ENCODE data around the gene CDK5RAP2. TPM values are rescaled to one million over a fixed set of nuclear protein-coding genes. Genes with fewer than 3 reads are reported as not detected.

Gene CDK5RAP2
- total RNA-seq, 1 donor from 2014 or later, result 66.6 TPM

DNA sequence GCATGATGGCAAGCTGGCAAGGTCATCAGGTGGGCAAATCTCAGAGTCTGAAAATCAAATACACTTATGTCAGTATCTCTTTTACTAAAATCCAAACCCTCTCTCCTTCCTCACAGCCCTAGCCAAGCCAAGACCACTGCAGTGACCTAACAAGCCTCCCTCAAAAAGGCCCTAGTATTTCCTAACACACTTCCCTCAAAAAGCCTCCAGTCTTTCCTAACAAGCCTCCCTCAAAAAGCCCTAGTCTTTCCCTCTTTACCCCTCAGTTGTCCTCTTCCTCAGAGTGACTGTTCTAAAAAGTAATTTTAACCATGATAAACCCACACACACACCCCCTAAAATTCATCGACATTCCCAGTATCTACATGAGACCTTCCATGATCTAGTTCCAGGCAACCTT lies 140.0 kb downstream of the CDK5RAP2 start:
- no peak for DNase-seq (ENCODE audit: low read depth)

DNA sequence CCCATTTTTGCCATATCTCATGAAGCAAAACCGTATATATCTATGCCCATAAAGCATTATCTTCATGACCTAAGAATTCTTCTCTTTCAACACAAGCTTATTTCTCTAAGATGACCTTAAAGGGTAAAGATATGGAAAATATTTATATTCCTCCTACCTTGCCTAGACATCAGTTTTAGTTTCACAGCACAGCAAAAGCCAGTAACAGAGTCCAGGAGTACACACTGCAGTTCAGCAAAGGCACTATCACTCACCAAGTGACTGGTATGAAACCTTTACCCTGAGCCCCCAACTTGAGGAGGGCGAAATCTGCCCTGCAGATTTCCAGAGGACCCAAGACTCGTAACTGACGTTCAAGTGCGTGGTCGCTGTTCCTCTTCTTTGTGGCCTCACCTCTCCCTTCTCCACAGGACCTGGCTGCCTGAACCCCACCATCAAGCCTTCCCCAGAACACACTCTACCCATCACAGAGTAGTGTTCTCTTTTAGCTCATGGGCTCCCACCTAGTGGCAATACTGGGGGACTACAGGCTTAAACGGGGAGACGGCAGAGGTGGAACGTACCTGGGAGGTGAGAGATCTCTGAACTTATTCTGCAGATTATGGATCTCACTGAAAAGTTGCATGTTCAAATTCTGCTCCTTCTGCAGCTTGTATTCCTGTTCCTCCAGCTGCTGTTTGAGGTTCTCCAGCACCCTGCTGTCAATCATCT lies 141.0 kb downstream of the CDK5RAP2 start:
- no peak for DNase-seq (ENCODE audit: low read depth)

DNA sequence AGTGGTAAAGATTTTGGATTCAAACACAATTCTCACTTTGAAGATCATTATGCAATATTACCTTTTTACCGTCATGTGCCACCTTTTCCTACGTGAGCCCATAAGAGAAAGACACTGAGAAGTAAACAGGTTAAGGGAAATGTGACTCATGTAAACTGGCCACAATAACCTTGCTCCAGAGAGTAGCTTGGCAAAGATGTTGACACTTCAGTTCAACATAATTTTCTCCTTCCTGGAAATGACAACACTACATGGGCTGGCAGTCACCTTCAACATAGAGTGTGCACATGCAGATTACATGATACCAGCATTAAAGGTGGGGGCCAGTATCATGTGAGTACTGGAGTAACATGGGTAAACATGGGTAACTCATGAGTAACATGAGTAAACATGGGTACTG lies 141.9 kb downstream of the CDK5RAP2 start:
- no peak for DNase-seq (ENCODE audit: low read depth)

DNA sequence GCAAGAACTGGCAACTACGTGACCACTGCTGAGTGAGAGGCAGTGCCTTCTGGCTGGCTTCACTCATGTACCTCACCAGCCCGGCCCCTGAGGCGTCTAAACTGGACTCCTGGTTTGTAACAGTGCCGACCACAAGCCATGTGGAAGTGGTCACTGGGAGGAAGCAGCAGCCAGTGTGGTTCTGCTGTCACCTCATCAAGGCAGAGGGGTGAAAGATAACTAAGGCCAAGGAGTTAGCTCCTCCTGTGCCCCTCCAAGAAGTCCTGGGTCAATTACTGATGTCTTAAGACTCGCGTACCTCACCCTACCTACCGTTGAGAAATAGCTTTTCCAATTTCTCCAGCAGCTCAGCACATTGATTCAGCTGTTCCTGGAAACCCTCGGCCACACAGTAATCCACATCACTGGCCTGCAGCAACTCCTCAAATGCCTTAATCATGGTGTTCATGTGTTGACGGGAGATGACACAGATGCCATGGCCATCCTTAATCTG lies 142.9 kb downstream of the CDK5RAP2 start:
- peak; percentile 86 for DNase-seq (ENCODE audit: low read depth)

DNA sequence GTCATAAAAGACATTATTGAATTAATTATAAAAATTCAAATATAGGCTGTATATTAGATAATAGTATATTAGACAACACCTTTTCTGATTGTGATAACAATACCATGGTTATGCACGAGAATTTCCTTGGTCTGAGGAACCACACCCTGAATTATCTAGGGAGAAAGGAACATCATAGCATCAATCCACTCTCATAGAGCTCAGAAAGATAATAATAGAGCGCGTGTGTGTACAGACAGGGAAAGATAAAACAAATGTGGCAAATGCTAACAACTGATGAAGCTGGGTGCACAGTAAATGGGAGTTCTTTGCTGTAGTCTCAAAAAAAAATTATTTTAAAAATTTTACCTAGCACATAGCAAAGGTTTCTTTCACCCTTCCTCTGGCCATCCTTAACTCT lies 143.5 kb downstream of the CDK5RAP2 start:
- DNase-seq (ENCODE audit: low read depth), result no peak

DNA sequence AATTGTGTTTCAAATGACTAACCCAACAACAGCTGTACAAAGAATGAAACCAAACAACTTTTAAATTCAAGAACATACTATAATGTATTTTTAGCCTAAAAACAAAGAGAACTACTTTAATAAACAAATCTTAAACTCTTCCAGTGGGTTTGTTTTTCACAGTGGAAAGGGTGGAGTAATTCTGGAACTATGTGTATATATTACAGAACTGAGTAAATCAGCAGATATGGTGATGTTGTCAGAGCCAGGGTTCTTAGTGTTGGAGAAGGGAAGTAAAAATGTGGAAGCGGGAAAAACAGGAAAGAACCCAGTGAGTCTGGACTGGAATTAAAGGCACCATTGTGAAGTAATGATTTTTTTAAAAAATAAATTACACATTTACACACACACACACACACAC lies 144.9 kb downstream of the CDK5RAP2 start:
- no peak for DNase-seq (ENCODE audit: low read depth)

DNA sequence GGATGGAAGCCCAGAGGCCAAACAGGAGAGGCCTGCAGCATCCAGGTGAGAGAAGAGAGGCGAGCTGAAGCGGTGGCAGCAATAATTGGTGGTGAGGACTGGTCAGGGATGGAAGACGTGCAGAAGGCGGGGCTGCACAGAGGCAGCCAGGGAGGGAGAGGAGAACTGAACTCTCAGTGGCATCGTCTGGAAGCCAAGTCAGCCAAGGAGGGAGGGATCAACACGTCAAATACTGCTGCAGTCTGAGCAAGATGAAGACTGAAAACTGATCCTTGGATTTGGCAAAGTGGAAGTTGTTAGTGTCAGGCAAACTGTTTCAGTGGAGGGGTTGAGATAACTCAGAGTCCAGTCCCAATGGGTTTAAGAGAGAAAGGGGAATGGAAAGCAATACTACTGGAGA lies 145.4 kb downstream of the CDK5RAP2 start:
- peak; percentile 74 for DNase-seq (ENCODE audit: low read depth)

DNA sequence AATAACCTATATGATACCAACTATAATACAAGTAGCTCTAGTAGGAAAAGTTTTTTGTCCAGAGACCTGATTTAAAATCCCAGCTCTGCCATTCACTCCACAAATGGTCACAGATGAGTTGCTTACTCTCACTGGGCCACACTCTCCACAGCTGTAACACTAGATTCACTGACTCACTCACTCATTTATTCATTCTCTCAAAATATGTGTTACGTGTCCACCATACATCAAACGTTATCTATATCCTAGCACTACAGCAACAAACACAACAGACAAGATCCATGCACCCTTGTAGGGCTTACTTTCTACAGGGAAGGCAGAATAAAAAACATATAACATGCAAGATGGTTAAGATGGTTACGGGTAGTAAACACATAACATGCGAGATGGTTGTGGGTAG lies 146.3 kb downstream of the CDK5RAP2 start:
- DNase-seq (ENCODE audit: low read depth), result no peak

DNA sequence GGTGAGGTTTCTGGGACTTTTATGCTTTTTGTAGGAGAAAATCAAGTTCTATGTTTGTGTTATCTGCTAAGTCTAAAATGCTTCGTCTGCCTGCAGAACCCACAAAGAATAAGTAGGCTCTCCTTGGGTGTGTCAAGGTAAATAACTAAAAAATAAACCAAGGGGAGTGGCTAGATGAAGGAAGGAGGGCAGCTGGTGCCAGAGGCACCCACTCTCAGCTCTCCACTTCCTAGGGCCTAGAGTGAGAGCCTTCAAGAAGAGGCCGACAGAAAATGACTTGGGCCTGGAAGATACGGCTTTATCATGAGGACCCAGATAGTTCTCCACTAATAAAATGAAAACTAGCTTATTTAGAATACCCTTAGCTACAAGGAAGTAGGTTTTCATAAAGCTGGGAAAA lies 147.4 kb downstream of the CDK5RAP2 start:
- DNase-seq (ENCODE audit: low read depth), result no peak

DNA sequence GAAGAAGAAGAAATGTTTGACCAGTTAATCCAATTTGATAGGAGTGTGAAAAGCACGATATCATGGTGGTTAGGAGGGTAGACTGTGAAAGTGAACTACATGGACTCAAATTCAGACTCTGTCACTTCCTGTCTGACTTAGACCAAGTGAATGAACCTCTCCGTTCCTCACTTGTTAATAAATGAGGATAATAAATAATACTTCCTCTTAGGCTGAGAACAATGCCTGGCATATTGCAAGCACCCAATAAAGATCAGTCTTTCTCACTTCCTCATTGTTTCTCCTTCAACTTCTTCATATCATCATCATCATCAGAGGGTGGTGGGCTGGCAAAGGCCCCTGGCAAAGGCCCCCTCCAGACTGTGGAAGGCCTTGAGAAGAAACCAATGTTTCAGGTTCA lies 148.7 kb downstream of the CDK5RAP2 start:
- DNase-seq (ENCODE audit: low read depth), result no peak

DNA sequence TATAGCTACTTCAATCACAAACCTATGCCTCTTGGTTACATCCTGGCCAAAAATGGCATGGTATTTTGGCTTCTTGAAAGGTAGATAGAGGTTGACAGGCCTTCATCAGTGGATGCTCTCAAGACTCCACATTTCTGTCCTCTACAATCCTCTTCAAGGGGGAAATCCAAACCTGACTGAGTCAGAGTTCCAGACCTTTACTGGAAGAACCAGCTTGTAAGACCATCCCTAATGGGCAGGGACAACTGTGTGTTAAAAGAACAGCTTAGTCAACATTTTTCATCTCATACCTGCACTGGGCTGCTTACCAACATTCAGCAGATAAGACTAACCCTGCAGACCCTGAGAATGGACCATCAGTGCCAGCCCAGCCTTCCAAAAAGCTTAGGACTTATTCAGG lies 155.7 kb downstream of the CDK5RAP2 start:
- no peak for DNase-seq (ENCODE audit: low read depth)

DNA sequence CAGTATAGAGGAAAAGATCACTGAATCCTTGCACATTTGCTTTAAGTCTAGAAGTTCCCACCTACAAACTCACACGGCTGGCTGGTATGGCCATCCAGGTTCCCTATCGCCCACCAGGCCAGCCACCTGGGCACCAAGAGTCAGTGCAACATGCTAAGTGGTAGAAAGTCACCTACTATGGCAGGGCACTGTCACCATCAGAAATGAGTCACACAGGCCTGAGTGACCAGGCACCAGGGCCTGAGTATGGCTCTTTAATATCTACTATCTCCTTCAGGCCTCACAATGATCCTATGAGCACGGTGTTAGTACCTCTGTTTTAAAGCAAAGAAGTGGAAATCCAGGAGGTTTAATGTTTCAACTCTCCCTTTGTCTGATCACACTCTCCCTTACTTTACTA lies 156.2 kb downstream of the CDK5RAP2 start:
- no peak for DNase-seq (ENCODE audit: low read depth)

DNA sequence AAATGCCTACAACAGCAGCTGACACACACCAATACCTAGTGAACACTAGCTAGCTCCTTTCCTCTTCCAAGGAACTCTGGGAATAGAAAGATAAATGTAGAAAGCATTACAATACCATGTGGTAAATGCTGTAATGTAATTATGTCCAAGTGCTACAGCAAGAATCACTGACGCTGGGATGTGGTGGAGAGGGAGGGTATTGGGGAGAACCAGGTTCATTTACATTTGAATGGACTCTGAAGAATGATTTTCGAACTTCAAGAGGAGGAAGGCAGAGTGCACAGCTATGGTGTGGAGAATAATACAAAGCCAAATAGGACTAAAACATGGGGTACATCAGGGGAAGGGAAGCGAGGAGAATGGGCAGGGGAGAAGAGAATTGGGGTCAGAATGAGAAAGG lies 158.0 kb downstream of the CDK5RAP2 start:
- no peak for DNase-seq (ENCODE audit: low read depth)

DNA sequence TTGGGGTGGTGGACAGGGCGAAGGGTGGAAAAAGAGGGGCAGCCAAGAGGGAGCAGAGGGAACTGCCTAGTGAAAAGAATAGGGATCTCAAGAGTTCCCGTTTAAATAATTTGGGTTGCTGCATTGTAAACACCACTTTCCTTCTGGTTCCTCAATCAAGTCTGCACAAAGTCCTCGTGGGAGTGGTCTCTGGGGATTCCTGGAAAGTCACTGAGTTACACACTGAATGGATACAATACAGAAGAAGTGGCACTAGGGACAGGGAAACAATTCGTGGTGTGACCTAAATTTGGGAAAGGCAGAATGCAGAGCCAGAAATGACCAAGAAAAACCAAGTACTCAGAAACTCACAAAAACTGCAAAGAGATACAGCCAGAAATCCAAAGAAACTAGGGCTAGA lies 161.7 kb downstream of the CDK5RAP2 start:
- DNase-seq (ENCODE audit: low read depth), result no peak

DNA sequence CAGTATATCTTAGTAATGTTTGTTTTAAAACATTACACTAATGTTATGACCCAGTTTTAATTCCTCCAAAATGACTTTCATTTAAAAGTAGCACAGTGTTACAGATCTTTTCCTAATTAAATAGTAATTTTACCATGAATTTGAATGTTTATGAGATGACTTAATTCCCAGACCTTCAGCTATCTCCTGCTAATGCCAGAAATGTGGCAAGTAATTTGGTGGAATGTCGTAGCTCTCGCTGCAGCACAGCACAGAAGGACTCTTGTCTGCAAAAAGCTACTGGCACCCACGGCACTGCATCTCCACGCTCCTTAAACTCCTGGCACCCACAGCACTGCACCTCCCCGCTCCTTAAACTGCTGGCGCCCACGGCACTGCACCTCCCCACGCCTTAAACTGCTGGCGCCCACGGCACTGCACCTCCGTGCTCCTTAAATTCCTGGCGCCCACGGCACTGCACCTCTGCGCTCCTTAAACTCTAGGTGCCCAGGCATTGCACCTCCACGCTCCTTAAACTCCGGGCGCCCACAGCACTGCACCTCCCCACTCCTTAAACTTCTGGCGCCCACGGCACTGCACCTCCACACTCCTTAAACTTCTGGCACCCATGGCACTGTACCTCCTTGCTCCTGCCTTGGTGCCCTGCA lies 163.1 kb downstream of the CDK5RAP2 start:
- no peak for DNase-seq (ENCODE audit: low read depth)

DNA sequence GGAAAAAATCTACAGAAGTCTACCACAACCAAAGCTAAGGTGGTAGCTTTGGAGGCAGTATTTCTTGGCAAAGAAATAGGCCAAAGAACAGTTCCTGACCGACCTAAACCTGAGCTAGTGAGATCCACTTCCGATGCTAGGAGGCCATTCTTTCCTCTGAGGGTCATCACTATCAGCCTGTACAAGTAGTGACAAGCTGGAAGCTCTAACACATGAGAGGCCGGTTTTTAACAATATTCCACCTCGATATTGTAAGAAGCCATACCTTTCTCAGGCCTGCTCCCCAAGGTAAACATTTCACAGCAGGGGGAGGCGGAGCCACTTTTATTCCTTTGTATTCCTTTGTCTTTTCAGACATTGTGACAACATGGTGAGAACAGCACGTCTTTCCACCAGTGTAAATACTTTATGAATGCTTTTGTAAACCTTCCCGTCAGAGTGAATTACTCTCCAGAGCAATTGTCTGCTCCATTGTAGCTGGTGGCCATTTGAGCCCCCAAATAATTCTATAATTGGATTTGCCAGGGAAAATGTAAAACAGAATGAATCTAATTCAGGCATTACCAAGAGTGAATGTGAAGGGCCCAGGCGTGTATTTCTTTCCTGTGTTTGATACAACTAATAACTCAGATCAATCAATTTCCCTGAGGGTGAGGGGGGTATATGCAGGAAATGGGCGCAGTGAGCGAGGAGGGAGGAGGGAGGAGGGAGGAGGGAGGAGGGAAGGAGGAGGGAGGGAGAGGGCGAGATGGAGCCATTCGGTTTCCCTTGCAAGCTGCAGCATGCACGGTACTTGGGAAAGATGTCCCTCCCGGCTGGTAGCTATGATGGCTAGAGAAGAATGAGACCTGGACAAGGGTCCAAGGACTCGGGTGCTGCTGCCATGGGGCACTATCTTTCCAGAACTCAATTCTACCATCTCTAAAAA lies 166.6 kb downstream of the CDK5RAP2 start:
- no peak for DNase-seq (ENCODE audit: low read depth)

DNA sequence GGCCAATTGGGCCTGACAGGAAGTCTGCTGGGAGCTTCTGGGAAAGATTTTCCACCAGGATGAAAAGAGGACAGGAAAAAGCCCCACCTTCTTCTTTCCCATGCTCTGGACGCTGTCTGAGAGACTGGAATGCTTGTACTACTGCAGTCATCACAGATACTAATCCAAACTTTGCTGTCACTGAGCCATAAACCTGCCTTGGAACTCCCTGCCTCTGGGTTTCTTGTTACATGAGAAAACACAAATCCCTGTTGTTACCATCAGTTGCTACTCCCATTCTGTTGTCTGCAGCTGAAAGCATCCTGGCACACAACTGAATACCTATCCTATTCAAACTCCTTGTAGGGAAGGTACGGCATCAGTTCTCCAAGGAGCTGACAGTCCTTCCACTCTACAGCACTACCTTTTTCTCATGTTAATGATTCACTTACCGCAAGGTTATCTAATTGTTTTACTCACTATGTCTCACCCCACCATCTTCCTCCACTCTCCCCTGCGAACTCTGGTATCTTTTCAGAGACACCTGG lies 167.5 kb downstream of the CDK5RAP2 start:
- DNase-seq (ENCODE audit: low read depth), result peak; percentile 73

DNA sequence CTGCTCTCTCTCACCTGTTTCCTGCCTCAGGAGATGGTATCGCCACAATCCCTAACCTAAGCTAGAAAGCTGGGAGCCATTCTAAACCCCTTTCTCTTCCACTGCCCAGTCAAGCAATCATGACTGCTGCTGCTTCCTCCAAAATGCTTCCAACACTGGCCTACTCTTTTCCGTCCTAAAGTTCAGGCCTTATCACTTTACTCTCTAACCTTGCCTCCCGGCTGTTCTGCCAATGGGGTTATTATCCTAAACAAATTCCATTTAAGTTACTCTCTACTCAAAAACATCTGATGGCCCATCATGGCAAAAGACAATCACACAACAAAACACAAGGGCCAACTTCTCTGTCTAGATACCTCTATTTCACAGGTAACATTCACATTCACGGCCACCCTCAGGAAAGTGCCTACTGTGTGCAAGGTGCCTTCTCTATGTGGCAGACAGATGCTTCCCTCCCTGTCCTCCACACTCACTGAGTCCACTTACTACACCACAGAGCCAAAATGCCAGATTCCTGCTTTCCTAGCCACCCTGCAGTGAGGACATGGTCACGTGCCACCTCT lies 168.0 kb downstream of the CDK5RAP2 start:
- no peak for DNase-seq (ENCODE audit: low read depth)

DNA sequence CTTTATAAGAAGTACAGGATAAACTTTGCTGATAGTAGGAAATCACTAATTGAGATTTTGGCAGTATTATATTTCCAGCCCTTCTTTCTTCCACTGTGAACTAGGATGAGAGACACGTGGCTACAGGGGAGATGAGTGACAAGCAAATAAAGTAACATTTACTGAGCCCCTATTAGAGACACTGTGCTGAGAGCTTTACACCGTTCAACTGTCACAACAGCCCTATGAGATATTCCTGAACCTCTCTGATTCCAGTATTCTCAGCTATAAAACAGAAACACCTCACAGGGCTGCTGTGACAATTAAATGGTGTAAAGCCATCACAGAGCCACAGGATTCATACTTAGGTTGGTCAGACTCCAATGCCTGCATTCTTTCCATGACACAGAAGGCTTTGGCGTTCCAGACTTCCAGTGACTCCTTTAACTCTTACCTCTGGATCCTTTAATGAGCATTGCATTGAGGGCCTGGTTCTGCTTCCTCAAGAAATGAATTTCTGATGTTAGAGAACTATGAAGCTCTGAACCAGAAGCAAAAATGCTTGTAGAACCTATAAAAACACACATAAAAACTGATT lies 169.0 kb downstream of the CDK5RAP2 start:
- no peak for DNase-seq (ENCODE audit: low read depth)

DNA sequence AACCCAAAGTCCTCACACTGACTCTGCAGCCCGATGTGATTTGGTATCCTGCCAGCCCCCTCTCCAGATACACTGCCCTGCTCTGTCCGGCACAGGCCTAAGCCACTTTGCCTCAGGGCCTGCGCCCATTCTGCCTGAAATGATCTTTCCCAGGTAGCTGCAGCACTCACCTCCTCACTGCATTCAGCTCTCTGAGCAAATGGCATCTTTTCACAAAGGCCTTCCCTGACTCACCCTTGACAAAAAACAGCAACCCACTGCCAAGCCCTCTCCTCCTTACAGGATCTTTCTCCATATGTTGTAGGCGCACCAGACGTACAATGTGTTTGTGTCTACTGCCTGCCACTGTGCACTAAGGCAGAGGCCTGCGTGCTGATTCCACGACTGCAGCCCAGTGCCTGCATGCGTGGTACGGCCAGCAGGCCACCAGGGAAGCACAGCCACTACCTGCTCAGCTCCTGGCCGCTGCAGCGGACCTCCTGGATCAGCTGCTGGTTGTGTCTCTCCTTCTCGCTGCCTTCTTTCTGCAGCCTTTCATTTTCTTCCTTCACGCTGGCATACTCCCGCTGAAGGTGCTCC lies 171.2 kb downstream of the CDK5RAP2 start:
- no peak for DNase-seq (ENCODE audit: low read depth)

DNA sequence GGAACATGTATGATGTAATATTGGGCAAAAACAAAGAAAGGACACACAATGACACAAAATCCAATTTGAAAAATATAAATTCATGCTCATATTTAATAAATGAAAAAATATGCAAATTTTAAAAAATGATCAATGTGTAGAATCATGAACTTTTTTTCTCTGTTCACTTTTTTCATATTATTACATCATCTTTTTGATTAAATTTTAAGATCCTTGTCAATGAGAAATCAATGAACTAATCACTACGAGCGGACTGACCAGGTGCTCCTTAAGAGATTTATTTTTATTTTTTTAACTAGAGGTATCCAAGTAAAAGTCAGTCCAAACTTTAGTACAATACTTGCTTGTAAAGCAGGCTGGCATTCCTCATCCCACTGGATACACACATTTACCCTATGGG lies 174.1 kb downstream of the CDK5RAP2 start:
- no peak for DNase-seq (ENCODE audit: low read depth)
